ENCODE measurements around the gene CKAP2.
A peak's percentile ranks its signal among the peaks of the same experiment; 100 is the strongest.
"Not testable (repeated sequence)": the region's sequence is repeated elsewhere in the genome, so short reads cannot be mapped to it uniquely, and the experiment has no call there.

CKAP2 gene

GRCh38 chr13:52451135-52451804 is 4.0 kb upstream of the CKAP2 start:
- DNase-seq: no peak

GRCh38 chr13:52452470-52452869 is 2.8 kb upstream of the CKAP2 start:
- no peak for DNase-seq

GRCh38 chr13:52454459-52454819 is 839 bp upstream of the CKAP2 start:
- DNase-seq: peak; percentile 42

GRCh38 chr13:52455677-52456041 is 381 bp downstream of the CKAP2 start:
- DNase-seq: peak; percentile 68

GRCh38 chr13:52459668-52460067 is 4.4 kb downstream of the CKAP2 start:
- DNase-seq: no peak

GRCh38 chr13:52461265-52461664 is 6.0 kb downstream of the CKAP2 start:
- DNase-seq: no peak

GRCh38 chr13:52463526-52463925 is 8.2 kb downstream of the CKAP2 start:
- no peak for DNase-seq

GRCh38 chr13:52468487-52468886 is 13.2 kb downstream of the CKAP2 start:
- DNase-seq: not testable (repeated sequence)

GRCh38 chr13:52480677-52481428 is 25.6 kb downstream of the CKAP2 start:
- not testable (repeated sequence) for DNase-seq

- not testable (repeated sequence) for DNase-seq
Measured at GRCh38 chr13:52487078-52487477, 31.8 kb downstream of the CKAP2 start.

- DNase-seq: not testable (repeated sequence)
Measured at GRCh38 chr13:52488763-52489162, 33.5 kb downstream of the CKAP2 start.

- not testable (repeated sequence) for DNase-seq
Measured at GRCh38 chr13:52491015-52491414, 35.7 kb downstream of the CKAP2 start.

GRCh38 chr13:52494241-52494640 is 39.0 kb downstream of the CKAP2 start:
- not testable (repeated sequence) for DNase-seq

GRCh38 chr13:52497979-52498378 is 42.7 kb downstream of the CKAP2 start:
- DNase-seq: not testable (repeated sequence)

GRCh38 chr13:52502277-52502676 is 47.0 kb downstream of the CKAP2 start:
- DNase-seq: not testable (repeated sequence)

GRCh38 chr13:52505843-52506242 is 50.6 kb downstream of the CKAP2 start:
- not testable (repeated sequence) for DNase-seq

GRCh38 chr13:52509532-52509931 is 54.3 kb downstream of the CKAP2 start:
- not testable (repeated sequence) for DNase-seq

- not testable (repeated sequence) for DNase-seq
Measured at GRCh38 chr13:52510221-52510797, 55.0 kb downstream of the CKAP2 start.

- DNase-seq: not testable (repeated sequence)
Measured at GRCh38 chr13:52511598-52511997, 56.3 kb downstream of the CKAP2 start.

GRCh38 chr13:52513957-52514596 is 58.8 kb downstream of the CKAP2 start:
- peak; percentile 43 for DNase-seq

GRCh38 chr13:52523323-52523722 is 68.0 kb downstream of the CKAP2 start:
- DNase-seq: not testable (repeated sequence)

All from CD4-positive, alpha-beta T cell treated with Interleukin-15 for 1 hour (primary cell).